ENCODE measurements around the gene BRCC3.
A peak's percentile ranks its signal among the peaks of the same experiment; 100 is the strongest.

The BRCC3 gene

GRCh38 chrX:155056877-155057792 lies 14.2 kb upstream of the BRCC3 start:
- peak in 1 of 2 donors; percentile 16 for DNase-seq (ENCODE audit: low read depth in 1 of 2, low spot score in 1 of 2)

GRCh38 chrX:155061760-155062159 lies 9.5 kb upstream of the BRCC3 start:
- no peak for DNase-seq (ENCODE audit: low read depth in 1 of 2, low spot score in 1 of 2)

- DNase-seq (ENCODE audit: low read depth in 1 of 2, low spot score in 1 of 2): no peak
Observed at GRCh38 chrX:155065035-155065734, 6.1 kb upstream of the BRCC3 start.

- DNase-seq (ENCODE audit: low read depth in 1 of 2, low spot score in 1 of 2): no peak
Observed at GRCh38 chrX:155068165-155068564, 3.1 kb upstream of the BRCC3 start.

GRCh38 chrX:155069414-155069813 lies 1.9 kb upstream of the BRCC3 start:
- no peak for DNase-seq (ENCODE audit: low read depth in 1 of 2, low spot score in 1 of 2)

- DNase-seq (ENCODE audit: low read depth in 1 of 2, low spot score in 1 of 2): no peak
Observed at GRCh38 chrX:155070038-155070437, 1.3 kb upstream of the BRCC3 start.

- DNase-seq (ENCODE audit: low read depth in 1 of 2, low spot score in 1 of 2): no peak
Observed at GRCh38 chrX:155070663-155070974, 689 bp upstream of the BRCC3 start.

- DNase-seq (ENCODE audit: low read depth in 1 of 2, low spot score in 1 of 2): no peak
Observed at GRCh38 chrX:155071694-155072280, 479 bp downstream of the BRCC3 start.

- peak in 1 of 2 donors; percentile 15 for DNase-seq (ENCODE audit: low read depth in 1 of 2, low spot score in 1 of 2)
Observed at GRCh38 chrX:155086202-155086840, 15.0 kb downstream of the BRCC3 start.

- DNase-seq (ENCODE audit: low read depth in 1 of 2, low spot score in 1 of 2): no peak
Observed at GRCh38 chrX:155086961-155087735, 15.8 kb downstream of the BRCC3 start.

- no peak for DNase-seq (ENCODE audit: low read depth in 1 of 2, low spot score in 1 of 2)
Observed at GRCh38 chrX:155094468-155095061, 23.3 kb downstream of the BRCC3 start.

- no peak for DNase-seq (ENCODE audit: low read depth in 1 of 2, low spot score in 1 of 2)
Observed at GRCh38 chrX:155105919-155106318, 34.6 kb downstream of the BRCC3 start.

- no peak for DNase-seq (ENCODE audit: low read depth in 1 of 2, low spot score in 1 of 2)
Observed at GRCh38 chrX:155108427-155108826, 37.1 kb downstream of the BRCC3 start.

- no peak for DNase-seq (ENCODE audit: low read depth in 1 of 2, low spot score in 1 of 2)
Observed at GRCh38 chrX:155112171-155112570, 40.9 kb downstream of the BRCC3 start.

- no peak for DNase-seq (ENCODE audit: low read depth in 1 of 2, low spot score in 1 of 2)
Observed at GRCh38 chrX:155113097-155113496, 41.8 kb downstream of the BRCC3 start.

- no peak for DNase-seq (ENCODE audit: low read depth in 1 of 2, low spot score in 1 of 2)
Observed at GRCh38 chrX:155115174-155115819, 44.0 kb downstream of the BRCC3 start.

GRCh38 chrX:155127465-155127864 lies 56.2 kb downstream of the BRCC3 start:
- DNase-seq (ENCODE audit: low read depth in 1 of 2, low spot score in 1 of 2): no peak

- DNase-seq (ENCODE audit: low read depth in 1 of 2, low spot score in 1 of 2): no peak
Observed at GRCh38 chrX:155127940-155128339, 56.6 kb downstream of the BRCC3 start.

GRCh38 chrX:155132110-155132509 lies 60.8 kb downstream of the BRCC3 start:
- DNase-seq (ENCODE audit: low read depth in 1 of 2, low spot score in 1 of 2): no peak

- DNase-seq (ENCODE audit: low read depth in 1 of 2, low spot score in 1 of 2): no peak
Observed at GRCh38 chrX:155134255-155134654, 62.9 kb downstream of the BRCC3 start.
